DMS53 treated with DMSO at 0.1 percent for 48 hours (cell line): ENCODE measurements around the gene PAQR3.
A peak's percentile ranks its signal among the peaks of the same experiment; 100 is the strongest.

Experiments used
- DNase-seq: peaks from one replicate; lab custom pipeline; 2025; ENCODE audit not compliant: unreplicated experiment; lab: John Stamatoyannopoulos, UW

The PAQR3 gene

DNA sequence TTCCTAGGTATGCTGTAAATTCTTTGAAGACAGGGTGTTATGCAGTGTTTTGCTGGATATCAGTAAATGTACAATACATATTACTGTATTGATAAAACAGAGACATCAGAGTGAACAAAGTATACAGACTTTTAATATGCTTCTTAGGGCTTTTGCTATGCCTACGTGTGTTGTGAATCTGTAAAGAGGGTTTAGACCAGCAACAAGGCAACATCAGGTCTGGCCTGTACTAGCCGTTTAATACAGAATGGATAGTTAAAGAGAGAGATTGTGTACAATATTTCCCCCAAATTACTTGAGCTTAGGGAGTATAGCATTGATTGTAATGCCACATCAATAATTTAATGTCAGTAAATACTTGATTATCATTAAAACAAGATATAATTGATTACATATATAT lies 75.2 kb downstream of the PAQR3 start:
- no peak for DNase-seq

DNA sequence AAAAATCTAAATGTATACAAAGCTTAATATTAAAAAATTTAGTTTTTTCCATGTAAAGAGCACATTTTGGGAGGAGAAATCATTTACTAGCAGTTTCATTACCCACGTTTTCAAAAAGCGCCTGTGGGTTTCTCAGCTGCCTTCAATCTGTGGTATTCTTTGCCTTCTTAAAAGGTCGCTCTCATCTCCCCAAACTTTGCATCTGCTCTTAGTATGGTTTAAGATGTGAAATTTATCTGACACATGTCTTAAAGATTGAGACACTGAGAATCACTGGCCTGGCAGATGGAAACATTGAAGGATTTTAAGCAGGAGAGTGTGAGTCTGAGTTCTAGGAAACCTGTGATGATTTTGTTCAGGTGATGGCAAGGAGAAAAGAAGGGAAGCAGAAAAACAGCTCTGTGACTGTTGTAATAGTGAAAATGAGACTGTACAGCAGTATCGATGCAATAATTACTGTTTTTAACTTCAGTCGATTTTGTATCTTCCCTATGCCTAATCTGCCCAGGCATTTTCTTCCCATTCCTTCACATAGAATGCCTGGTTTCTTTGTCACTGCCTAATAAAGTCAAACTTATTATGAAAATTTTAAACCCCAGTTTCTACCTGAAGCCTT lies 75.9 kb downstream of the PAQR3 start:
- no peak for DNase-seq

DNA sequence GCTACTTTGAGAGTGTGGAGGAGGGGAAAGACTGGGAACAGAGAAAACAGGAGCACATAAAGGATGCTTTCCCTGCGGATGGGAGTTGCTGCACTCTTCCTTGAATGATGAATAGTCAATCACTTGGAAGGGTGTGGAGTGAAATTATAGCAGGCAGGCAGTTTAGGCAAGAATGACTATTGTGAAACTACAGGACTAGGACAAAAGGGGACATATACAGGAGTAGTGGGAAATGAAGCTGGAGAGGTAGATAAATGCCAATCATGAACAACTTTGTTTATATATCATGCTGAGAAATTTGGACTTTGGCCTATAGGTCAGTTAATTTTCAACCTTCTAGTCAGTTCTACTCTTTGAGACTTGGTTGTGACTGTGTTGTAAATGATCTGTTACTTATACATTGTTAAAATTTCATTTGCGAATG lies 76.9 kb downstream of the PAQR3 start:
- peak; percentile 23 for DNase-seq
